ENCODE measurements around the gene RBM38.

Gene RBM38

GRCh38 chr20:57415771-57416170 is 24.6 kb downstream of the RBM38 start:
- ChIA-PET POLR2A (no interaction called here), CTCF (no interaction called here)
- Histone ChIP-seq H3K9me3 (ENCODE audit: control insufficient read depth, insufficient read depth, low read depth, low read length) (no peaks in the 10 kb centered on the region), H3K27ac (ENCODE audit: extremely low read depth, low read depth, low read length) (no peak overlapping the region), H3K4me3 (ENCODE audit: low read depth, low read length) (no peak overlapping the region), H3K36me3 (ENCODE audit: control insufficient read depth in 2 of 2, insufficient read depth in 1 of 2, low read length in 2 of 2) (no peaks in the 10 kb centered on the region), H3K4me1 (ENCODE audit: control insufficient read depth, insufficient read depth, low read length) (no peaks in the 10 kb centered on the region)
- TF ChIP-seq, protein P1, sequence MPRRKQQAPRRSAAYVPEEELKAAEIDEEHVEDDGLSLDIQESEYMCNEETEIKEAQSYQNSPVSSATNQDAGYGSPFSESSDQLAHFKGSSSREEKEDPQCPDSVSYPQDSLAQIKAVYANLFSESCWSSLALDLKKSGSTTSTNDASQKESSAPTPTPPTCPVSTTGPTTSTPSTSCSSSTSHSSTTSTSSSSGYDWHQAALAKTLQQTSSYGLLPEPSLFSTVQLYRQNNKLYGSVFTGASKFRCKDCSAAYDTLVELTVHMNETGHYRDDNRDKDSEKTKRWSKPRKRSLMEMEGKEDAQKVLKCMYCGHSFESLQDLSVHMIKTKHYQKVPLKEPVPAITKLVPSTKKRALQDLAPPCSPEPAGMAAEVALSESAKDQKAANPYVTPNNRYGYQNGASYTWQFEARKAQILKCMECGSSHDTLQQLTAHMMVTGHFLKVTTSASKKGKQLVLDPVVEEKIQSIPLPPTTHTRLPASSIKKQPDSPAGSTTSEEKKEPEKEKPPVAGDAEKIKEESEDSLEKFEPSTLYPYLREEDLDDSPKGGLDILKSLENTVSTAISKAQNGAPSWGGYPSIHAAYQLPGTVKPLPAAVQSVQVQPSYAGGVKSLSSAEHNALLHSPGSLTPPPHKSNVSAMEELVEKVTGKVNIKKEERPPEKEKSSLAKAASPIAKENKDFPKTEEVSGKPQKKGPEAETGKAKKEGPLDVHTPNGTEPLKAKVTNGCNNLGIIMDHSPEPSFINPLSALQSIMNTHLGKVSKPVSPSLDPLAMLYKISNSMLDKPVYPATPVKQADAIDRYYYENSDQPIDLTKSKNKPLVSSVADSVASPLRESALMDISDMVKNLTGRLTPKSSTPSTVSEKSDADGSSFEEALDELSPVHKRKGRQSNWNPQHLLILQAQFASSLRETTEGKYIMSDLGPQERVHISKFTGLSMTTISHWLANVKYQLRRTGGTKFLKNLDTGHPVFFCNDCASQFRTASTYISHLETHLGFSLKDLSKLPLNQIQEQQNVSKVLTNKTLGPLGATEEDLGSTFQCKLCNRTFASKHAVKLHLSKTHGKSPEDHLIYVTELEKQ (tag by site-specific recombination; IDR thresholded peaks at IDR 0.05; ENCODE audit: borderline replicate concordance), result no peak
- TF ChIP-seq SP3 (tag by site-specific recombination; IDR thresholded peaks at IDR 0.05) (no peak), ZNF391 (tag by site-specific recombination; IDR thresholded peaks at IDR 0.05; ENCODE audit: borderline replicate concordance, low read depth) (no peak), ZNF677 (tag by site-specific recombination; IDR thresholded peaks at IDR 0.05) (no peak), ZNF654 (tag by site-specific recombination; IDR thresholded peaks at IDR 0.05; ENCODE audit: low read depth) (no peak), ZNF529 (tag by site-specific recombination; IDR thresholded peaks at IDR 0.05; ENCODE audit: insufficient replicate concordance) (no peak)

DNA sequence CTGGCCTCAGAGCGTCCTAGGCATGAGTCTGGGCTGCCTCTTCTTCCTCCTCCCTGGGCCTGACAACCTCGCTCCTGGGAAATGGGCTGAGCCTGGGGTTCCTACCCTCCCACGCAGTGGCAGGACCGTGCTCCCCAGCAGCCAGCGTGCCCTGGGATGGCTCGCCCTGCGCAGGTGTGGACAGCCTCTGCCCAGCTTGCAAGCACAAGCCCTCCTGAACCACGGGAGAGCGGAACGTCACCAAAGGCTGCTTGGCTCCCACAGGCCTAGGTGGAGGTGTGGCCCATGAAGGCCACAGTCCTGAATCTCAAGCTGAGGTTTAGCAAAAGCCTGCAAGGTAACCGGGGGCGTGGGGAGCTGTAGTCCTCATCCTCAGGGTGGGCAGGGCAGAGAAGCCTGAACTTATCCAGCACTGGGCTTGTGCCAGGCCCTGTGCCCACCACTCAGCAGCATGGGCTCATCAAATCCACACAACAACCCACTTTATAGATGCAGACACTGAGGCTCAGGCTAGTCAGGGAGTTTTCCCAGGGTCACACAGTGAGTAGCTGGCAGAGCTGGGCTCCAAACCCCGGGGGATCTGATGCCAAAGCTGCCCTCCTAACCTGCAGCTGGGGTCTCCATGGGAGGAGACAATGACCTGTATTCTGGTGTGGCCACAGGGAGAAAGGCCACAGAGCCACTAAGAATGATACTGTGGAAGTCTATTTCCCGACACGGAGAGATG is 25.3 kb downstream of the RBM38 start:
- H3K27ac ChIP-seq (ENCODE audit: extremely low read depth, low read depth, low read length), result no peak overlapping the region
- H3K4me3 ChIP-seq (ENCODE audit: low read depth, low read length), result no peak overlapping the region
- TF ChIP-seq ZNF280D (tag by site-specific recombination; IDR thresholded peaks at IDR 0.05) (no peak), HOXC10 (CRISPR knock-in tag; IDR thresholded peaks at IDR 0.05) (no peak), ZNF449 (tag by site-specific recombination; IDR thresholded peaks at IDR 0.05) (no peak), ZNF558 (tag by site-specific recombination; IDR thresholded peaks at IDR 0.05) (no peak), GFI1B (tag by site-specific recombination; IDR thresholded peaks at IDR 0.05) (no peak), ZNF529 (tag by site-specific recombination; IDR thresholded peaks at IDR 0.05; ENCODE audit: insufficient replicate concordance) (no peak), EGR2 (tag by site-specific recombination; IDR thresholded peaks at IDR 0.05; ENCODE audit: low read depth) (no peak), ZNF416 (tag by site-specific recombination; IDR thresholded peaks at IDR 0.05) (no peak), ZFP69B (tag by site-specific recombination; IDR thresholded peaks at IDR 0.05) (no peak), ZBTB8A (tag by site-specific recombination; IDR thresholded peaks at IDR 0.05) (no peak), TCF7L2 (IDR thresholded peaks at IDR 0.05; ENCODE audit: borderline replicate concordance, low read depth, low read length) (no peak), ZNF37A (tag by site-specific recombination; IDR thresholded peaks at IDR 0.05) (no peak), ZNF596 (tag by site-specific recombination; IDR thresholded peaks at IDR 0.05) (no peak)
- TF ChIP-seq, protein P2, sequence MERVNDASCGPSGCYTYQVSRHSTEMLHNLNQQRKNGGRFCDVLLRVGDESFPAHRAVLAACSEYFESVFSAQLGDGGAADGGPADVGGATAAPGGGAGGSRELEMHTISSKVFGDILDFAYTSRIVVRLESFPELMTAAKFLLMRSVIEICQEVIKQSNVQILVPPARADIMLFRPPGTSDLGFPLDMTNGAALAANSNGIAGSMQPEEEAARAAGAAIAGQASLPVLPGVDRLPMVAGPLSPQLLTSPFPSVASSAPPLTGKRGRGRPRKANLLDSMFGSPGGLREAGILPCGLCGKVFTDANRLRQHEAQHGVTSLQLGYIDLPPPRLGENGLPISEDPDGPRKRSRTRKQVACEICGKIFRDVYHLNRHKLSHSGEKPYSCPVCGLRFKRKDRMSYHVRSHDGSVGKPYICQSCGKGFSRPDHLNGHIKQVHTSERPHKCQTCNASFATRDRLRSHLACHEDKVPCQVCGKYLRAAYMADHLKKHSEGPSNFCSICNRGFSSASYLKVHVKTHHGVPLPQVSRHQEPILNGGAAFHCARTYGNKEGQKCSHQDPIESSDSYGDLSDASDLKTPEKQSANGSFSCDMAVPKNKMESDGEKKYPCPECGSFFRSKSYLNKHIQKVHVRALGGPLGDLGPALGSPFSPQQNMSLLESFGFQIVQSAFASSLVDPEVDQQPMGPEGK (tag by site-specific recombination; IDR thresholded peaks at IDR 0.05), result no peak
- TF ChIP-seq, protein P3, sequence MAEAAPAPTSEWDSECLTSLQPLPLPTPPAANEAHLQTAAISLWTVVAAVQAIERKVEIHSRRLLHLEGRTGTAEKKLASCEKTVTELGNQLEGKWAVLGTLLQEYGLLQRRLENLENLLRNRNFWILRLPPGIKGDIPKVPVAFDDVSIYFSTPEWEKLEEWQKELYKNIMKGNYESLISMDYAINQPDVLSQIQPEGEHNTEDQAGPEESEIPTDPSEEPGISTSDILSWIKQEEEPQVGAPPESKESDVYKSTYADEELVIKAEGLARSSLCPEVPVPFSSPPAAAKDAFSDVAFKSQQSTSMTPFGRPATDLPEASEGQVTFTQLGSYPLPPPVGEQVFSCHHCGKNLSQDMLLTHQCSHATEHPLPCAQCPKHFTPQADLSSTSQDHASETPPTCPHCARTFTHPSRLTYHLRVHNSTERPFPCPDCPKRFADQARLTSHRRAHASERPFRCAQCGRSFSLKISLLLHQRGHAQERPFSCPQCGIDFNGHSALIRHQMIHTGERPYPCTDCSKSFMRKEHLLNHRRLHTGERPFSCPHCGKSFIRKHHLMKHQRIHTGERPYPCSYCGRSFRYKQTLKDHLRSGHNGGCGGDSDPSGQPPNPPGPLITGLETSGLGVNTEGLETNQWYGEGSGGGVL (tag by site-specific recombination; IDR thresholded peaks at IDR 0.05), result no peak
- POLR2A ChIA-PET, result no interaction called here
- CTCF ChIA-PET, result interaction anchor here (0.7 kb wide), 1 partner anchor 327 kb away, joined by 3 read pairs; no protein-coding TSS in a partner anchor
- no peaks in the 10 kb centered on the region for H3K9me3 ChIP-seq (ENCODE audit: control insufficient read depth, insufficient read depth, low read depth, low read length)
- H3K36me3 ChIP-seq (ENCODE audit: control insufficient read depth in 2 of 2, insufficient read depth in 1 of 2, low read length in 2 of 2), result no peaks in the 10 kb centered on the region
- no peaks in the 10 kb centered on the region for H3K4me1 ChIP-seq (ENCODE audit: control insufficient read depth, insufficient read depth, low read length)
